ENCODE measurements around the gene CENATAC.
"Not testable (repeated sequence)": the region's sequence is repeated elsewhere in the genome, so short reads cannot be mapped to it uniquely, and the experiment has no call there.

Gene CENATAC

DNA sequence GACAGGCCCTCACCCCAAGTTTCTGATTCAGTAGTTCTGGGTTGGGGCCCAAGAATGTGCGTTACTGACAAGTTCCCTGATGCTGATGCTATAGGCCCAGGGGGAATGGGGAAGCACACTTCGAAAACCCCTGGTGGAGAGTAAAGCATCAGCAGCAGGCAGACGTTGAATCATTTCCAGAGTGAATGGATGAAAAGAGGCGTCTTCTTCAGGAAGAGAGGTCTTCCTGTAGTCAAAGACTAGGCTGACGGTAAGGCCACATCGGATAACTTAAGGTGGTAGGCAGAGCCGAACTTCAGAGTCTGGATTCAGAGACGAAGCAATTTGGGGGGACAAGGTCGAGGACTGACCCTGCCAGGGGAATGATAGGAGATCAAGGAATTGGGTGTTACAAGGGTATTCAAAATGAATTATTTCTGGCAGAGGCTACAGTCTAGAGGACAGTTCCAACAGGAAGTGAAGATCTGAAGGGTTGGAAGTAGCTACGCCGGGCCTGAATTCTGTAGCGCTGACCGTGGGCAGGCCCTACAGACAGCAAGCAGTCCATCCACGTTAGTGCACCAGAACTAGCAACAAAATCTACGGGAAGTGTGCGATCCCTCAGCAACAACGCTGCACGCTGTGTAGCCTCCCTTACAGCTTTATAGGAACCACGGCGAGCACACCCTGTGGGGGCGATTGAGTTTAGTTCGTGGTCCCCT is 862 bp upstream of the CENATAC start:
- DNase-seq (ENCODE audit: low read depth in 2 of 2): no peak

GRCh38 chr11:118998388-118998717 is 415 bp downstream of the CENATAC start:
- DNase-seq (ENCODE audit: low read depth in 2 of 2): no peak

- no peak for DNase-seq (ENCODE audit: low read depth in 2 of 2)
Observed at GRCh38 chr11:118998822-118999221, 884 bp downstream of the CENATAC start.

- DNase-seq (ENCODE audit: low read depth in 2 of 2): no peak
Observed at GRCh38 chr11:119000906-119001305, 3.0 kb downstream of the CENATAC start.

DNA sequence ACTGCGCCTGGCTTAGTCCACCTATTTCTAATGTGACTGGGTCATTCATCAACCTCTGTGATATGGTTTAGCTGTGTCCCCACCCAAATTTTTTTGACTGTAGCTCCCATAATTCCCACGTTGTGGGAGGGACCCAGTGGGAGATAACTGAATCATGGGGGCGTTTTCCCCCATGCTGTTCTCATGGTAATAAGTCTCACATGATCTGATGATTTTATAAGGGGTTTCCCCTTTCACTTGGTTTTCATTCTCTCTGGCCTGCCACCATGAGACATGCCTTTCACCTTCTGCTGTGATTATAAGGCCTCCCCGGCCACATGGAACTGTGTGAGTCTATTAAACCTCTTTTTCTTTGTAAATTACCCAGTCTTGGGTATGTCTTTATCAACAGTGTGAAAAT is 8.7 kb downstream of the CENATAC start:
- DNase-seq (ENCODE audit: low read depth in 2 of 2): no peak

GRCh38 chr11:119011476-119012053 is 13.6 kb downstream of the CENATAC start:
- no peak for DNase-seq (ENCODE audit: low read depth in 2 of 2)

DNA sequence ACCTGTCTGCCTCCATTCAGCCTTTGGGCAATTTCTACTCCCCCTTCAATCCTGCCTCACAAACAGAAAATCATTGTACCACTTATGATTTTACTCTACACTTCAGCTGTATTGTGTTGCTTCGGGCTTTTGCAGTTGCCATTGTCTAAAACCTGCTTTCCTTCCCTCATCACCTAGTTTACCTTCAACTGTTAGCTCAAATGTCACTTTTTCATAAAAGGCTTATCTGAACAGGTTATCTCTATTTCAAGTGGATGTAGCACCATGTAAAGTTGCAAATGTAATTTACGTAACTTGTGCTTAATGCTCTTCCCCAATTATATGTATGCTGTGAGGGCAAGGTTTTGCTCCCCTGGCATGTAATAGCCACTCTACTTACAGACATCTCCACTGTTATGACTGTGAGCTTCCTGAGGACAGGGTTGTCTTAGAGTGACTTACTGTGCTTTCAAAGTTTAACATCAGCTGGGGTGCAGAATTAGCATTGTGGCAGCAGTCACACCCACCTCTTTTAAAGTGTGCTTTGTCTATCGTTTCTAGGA is 14.8 kb downstream of the CENATAC start:
- no peak for DNase-seq (ENCODE audit: low read depth in 2 of 2)

DNA sequence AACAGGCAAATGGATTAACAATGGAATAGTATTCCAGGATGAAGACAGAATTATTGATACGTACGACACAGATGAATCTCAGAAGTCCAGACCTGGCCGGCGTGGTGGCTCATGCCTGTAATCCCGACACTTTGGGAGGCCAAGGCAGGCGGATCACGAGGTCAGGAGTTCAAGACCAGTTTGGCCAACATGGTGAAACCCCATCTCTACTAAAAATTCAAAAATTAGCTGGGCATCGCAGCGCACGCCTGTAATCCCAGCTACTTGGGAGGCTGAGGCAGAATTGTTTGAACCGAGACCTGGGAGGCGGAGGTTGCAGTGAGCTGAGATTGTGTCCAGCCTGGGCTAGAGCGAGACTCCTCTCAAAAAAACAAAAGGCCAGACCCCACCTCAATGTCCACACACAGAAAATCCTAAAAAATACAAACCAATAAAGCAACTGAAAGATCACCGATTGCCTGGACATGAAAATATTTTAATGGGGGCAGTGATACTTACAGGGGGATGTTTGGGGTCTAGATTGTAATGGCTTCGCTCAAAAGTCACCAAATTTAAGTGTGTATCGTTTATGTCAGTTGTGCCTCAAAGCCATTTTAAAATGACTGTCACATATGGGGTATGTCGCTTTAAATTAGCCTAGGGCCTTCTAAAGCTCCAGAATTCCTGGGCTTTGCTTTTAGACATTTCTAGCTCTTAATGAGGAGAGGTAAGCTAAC is 16.4 kb downstream of the CENATAC start:
- DNase-seq (ENCODE audit: low read depth in 2 of 2): no peak

GRCh38 chr11:119015054-119015611 is 17.2 kb downstream of the CENATAC start:
- DNase-seq (ENCODE audit: low read depth in 2 of 2): no peak

DNA sequence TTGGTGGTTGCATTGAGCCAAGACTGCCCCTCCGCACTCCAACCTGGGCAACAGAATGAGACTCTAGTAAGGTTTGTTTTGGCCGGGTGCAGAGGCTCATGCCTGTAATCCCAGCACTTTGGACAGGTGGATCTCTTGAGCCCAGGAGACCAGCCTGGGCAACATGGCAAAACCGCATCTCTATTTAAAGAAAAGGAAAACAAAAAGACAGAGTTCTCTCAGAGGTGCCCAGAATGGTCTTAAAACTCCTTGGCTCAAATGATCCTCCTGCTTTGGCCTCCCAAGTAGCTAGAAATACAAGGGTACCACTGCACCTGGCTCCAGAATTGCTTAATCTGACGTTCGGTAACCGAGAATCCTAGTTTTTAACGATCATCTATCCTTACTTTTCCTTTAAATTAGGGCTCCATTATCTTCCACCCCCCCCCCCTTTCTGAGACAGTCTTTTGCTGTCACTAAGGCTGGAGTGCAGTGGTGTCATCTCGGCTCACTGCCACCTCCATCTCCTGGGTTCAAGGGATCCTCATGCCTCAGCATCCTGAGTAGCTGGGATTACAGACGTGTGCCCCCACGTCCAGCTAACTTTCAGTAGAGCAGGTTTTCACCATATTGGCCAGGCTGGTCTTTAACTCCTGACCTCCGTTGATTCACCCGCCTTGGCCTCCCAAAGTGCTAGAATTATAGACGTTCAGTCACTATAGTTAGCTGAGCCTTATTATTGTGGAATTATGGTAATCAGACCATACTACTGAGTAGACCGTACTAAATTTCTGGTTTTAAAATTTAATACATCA is 18.5 kb downstream of the CENATAC start:
- no peak for DNase-seq (ENCODE audit: low read depth in 2 of 2)

GRCh38 chr11:119017377-119017776 is 19.4 kb downstream of the CENATAC start:
- DNase-seq (ENCODE audit: low read depth in 2 of 2): not testable (repeated sequence)

DNA sequence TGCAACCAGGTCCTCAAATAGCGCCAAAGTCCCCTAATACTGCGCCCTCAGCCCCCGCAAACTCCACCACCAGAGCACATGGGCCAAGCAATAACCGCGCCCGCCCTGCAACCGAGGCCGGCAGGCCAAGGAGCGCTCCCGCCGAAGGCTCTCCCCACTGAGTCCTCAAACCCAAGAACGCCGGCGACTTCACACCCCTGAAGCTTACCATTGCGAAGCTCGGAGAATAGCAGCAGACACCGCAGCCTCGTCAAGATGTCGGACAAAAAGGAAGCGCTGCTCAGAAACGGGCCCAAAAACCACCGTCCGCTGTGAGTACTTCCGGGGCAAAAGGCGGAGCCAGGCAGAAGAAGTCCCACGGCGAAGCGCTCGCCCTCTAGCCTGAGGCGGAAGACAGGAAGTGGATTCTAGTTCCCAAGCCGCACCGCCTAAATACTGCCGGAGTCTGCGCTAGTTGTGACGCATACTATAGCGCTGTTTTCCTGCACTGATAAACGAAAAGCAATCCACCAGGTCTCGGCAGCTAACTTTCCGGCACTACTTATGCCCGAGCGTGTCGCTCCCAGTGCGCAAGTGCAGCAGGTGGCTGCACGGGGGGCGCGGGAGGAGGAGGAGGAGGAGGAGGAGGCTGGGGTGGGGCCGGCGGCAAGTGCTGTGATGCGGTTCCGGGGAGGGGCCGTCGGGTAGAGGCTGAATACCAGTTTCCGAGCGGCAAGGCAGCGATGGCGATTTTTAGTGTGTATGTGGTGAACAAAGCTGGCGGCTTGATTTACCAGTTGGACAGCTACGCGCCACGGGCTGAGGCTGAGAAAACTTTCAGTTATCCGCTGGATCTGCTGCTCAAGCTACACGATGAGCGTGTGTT is 20.4 kb downstream of the CENATAC start, which contains the start of the genes RPS25 and TRAPPC4:
Gene RPS25, minus strand, starts transcription at position 270 of the 865 bp plus-strand sequence. Its CDS starts 59 bp downstream, at position 211.
Gene TRAPPC4, plus strand, starts transcription at position 693 of the 865 bp plus-strand sequence. Its CDS starts 30 bp downstream, at position 723.
- DNase-seq (ENCODE audit: low read depth in 2 of 2): peak; percentile 83 to 89

- no peak for DNase-seq (ENCODE audit: low read depth in 2 of 2)
Observed at GRCh38 chr11:119019996-119020395, 22.1 kb downstream of the CENATAC start.

DNA sequence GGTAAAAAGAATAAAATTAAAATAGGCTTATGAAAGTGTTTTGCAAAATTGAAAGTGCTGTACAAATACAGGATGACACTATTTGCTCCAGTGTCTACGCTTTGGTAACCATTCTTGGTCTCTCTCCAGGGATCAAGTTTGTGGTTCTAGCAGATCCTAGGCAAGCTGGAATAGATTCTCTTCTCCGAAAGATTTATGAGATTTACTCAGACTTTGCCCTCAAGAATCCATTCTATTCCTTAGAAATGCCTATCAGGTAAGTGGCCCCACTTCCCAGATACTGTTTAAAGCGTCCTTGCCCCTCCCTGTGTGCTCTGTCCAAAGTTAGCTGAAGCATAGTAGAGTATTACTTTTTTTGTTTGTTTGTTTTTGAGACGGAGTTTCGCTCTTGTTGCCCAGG is 23.7 kb downstream of the CENATAC start:
- DNase-seq (ENCODE audit: low read depth in 2 of 2): no peak

DNA sequence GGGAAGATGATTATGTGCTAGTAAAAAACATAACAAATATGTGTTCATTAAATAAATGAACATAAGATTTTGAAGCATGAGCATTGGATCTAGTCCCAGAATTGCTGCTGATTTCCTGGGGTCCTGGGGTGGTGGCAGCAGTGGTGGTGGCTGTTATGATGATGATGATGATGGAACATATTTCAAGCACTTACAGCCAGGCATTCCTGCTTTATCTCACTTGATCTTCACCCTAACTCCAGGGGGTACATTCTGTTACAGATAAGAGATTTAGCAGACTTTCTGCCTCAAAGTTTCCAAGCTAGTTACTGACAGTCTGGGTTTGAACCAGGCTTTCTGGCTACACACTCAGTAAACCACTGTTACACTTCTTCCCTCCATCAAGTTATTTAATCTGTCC is 25.8 kb downstream of the CENATAC start:
- DNase-seq (ENCODE audit: low read depth in 2 of 2): no peak

- DNase-seq (ENCODE audit: low read depth in 2 of 2): no peak
Observed at GRCh38 chr11:119024430-119025098, 26.6 kb downstream of the CENATAC start.

- no peak for DNase-seq (ENCODE audit: low read depth in 2 of 2)
Observed at GRCh38 chr11:119025099-119025473, 27.1 kb downstream of the CENATAC start.

GRCh38 chr11:119025541-119025940 is 27.6 kb downstream of the CENATAC start:
- DNase-seq (ENCODE audit: low read depth in 2 of 2): no peak

GRCh38 chr11:119025978-119026766 is 28.2 kb downstream of the CENATAC start:
- DNase-seq (ENCODE audit: low read depth in 2 of 2): no peak
